ENCODE data around the gene CORO2A.

DNA sequence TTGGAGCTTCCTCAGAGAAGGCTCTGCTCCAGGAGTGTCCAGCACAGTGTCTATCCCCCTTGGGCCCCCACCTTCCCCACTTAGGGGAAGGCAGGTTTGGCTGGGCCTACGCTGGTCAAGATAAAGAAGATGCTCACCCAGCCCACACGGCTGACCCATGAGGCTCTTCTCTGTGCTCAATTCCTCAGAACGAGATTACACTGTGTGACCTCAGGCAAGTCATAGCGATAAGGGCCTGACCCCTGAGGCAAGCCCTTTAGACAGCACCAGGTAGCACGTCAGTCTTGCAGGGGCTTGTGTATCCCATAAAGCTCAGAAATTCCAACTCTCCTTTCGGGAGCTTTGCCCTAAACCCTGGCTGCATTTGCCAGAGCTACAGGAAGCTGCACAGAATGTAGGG is 32.6 kb downstream of the CORO2A start:
- no peak for TF ChIP-seq MYC (IDR thresholded peaks at IDR 0.05; ENCODE audit: low read depth, low read length)
- TF ChIP-seq, protein P1, sequence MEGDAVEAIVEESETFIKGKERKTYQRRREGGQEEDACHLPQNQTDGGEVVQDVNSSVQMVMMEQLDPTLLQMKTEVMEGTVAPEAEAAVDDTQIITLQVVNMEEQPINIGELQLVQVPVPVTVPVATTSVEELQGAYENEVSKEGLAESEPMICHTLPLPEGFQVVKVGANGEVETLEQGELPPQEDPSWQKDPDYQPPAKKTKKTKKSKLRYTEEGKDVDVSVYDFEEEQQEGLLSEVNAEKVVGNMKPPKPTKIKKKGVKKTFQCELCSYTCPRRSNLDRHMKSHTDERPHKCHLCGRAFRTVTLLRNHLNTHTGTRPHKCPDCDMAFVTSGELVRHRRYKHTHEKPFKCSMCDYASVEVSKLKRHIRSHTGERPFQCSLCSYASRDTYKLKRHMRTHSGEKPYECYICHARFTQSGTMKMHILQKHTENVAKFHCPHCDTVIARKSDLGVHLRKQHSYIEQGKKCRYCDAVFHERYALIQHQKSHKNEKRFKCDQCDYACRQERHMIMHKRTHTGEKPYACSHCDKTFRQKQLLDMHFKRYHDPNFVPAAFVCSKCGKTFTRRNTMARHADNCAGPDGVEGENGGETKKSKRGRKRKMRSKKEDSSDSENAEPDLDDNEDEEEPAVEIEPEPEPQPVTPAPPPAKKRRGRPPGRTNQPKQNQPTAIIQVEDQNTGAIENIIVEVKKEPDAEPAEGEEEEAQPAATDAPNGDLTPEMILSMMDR (IDR thresholded peaks at IDR 0.05; ENCODE audit: extremely low read depth in 1 of 2, insufficient read depth in 1 of 2, low read depth in 1 of 2, low read length in 2 of 2) = no peak
- TF ChIP-seq POLR2AphosphoS5 (IDR thresholded peaks at IDR 0.05; ENCODE audit: insufficient read depth, low read depth, low read length) = no peak
- TF ChIP-seq JUN (IDR thresholded peaks at IDR 0.05; ENCODE audit: borderline replicate concordance, insufficient read depth, insufficient read length, low read depth) = no peak
- TF ChIP-seq FOS (IDR thresholded peaks at IDR 0.05; ENCODE audit: borderline replicate concordance, insufficient read depth, low read length) = no peak
- TF ChIP-seq, protein P2, sequence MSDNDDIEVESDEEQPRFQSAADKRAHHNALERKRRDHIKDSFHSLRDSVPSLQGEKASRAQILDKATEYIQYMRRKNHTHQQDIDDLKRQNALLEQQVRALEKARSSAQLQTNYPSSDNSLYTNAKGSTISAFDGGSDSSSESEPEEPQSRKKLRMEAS (IDR thresholded peaks at IDR 0.05; ENCODE audit: insufficient read depth, insufficient read length) = no peak
- TF ChIP-seq POLR2A (IDR thresholded peaks at IDR 0.05; ENCODE audit: low read depth, low read length) = no peak
- no peak for TF ChIP-seq EZH2 (IDR thresholded peaks at IDR 0.05; ENCODE audit: borderline replicate concordance, low read depth, low read length, severe bottlenecking)
- TF ChIP-seq GATA2 (IDR thresholded peaks at IDR 0.05; ENCODE audit: insufficient read depth, insufficient read length, low read depth, low read length) = no peak
